SK-MEL-5 (cell line): Measurements from ENCODE around the gene SPRED1. TPM values are rescaled to one million over a fixed set of nuclear protein-coding genes. Genes with fewer than 3 reads are reported as not detected.

ENCODE experiments used
- DNase-seq: peaks from one replicate; pipeline ENCODE4 v3.0.0-alpha.2; 2016; ENCODE audit warnings: low read depth, low spot score
- in situ Hi-C: cut with HindIII; loops from 2 replicates; pipeline ENCODE4 v1.10.0; 2016; ENCODE audit warnings: low sequenced_read_pairs, high pct_unique_total_duplicates, low pct_unique_long_range_greater_than_20kb
- total RNA-seq: library from RNA; depleted of rRNA; stranded (reverse); fragments of >200 nt; shearing (Covaris generic); gene quantifications from 2 replicates; pipeline ENCODE4 v1.2.3, GENCODE V29; 2014

The SPRED1 gene
- total RNA-seq, 1 experiment from 2014 or later, result 51.3 TPM

DNA sequence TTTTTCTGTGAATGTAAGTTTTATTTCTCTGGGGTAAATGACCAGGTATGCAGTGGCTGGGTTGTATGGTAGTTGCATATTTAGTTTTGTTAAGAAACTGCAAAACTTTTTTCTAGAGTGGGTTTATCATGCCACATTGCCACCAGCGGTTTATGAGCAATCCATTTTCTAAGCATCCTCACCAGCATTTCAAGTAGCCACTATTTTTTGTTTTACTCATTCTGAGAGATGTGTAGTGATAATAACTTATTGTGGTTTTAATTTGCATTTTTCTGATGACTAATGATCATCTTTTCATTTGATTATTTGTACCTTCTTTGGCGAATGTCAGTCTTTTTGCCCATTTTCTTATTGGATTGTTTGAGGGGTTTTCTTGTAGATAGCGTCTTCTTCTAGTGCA is 56.2 kb downstream of the SPRED1 start:
- in situ Hi-C loops, result no loop called here
- DNase-seq, result no peak

DNA sequence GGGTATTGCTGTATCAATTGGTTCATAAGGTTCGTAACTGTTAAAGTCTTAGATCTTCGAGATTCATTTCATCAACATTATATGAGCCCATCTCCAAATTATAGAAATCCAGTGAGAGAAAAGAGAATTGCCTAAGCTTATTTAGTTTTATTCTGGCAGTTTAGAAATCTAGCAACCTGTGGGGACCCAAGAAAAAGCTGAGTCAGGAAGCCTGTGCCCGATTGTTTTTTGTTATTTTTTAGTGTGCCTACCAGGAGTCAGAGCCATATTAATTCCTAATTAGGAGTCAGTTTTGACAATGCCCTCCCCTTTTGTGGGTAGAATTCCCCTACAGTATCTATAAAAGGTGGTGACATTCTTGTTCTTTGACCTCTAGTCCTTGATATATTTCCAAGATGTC is 59.6 kb downstream of the SPRED1 start:
- in situ Hi-C loops, result no loop called here
- DNase-seq, result no peak

DNA sequence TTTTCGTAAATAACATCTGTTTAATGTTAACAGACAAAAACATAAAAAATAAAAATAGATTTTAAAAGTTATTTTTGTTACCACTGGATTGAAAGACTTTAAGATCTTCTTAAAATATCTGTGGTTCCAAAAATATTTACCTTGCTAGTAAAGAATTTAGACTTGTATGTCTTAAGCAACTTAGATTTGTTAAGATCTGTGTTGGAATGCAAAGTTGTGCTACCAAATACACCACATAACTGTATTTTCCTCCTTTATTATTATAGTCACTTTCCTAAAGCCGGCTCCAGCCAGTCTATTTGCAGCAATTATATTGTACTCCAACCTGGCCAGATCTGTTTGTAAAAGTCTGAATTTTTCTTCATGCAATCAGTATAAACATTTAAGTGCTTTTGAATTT is 63.7 kb downstream of the SPRED1 start:
- in situ Hi-C loops, result no loop called here
- DNase-seq, result no peak

DNA sequence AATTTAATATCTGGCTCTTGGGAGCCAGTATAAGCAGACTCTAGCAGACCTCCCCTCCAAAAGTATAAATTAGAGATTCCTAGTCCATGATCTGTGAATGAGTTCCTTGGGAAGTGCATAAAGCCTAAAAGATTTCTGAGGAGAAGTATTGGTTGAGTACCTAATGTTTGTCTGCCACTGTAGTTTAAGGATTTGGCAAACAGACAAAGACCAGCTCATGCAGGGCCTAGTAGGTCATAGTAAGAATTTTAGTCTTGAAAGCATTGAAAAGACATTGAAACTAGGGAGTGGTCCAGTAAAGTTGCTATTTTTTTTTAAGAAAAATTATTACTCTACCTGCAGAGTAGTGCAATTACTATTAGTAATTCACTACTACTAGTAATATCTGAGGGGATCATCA is 67.5 kb downstream of the SPRED1 start:
- DNase-seq, result no peak
- in situ Hi-C loops, result no loop called here

DNA sequence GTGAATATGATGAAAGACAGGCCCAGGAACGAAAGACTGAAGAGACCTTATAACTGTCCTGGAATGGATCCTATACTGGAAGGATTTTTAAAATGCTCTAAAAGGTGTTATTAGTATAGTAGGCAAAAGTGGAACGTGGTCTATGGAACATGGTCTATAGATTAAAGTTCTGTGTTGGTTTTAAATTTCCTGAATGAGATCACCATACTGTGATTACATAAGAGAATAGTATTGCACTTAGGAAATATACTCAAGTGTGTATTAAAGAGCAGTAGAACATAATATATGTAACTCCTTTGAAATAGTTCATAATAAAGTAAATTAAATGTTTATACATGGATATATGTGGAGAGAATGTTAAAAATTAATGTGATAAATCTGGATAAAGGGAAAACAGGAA is 68.2 kb downstream of the SPRED1 start:
- in situ Hi-C loops, result no loop called here

DNA sequence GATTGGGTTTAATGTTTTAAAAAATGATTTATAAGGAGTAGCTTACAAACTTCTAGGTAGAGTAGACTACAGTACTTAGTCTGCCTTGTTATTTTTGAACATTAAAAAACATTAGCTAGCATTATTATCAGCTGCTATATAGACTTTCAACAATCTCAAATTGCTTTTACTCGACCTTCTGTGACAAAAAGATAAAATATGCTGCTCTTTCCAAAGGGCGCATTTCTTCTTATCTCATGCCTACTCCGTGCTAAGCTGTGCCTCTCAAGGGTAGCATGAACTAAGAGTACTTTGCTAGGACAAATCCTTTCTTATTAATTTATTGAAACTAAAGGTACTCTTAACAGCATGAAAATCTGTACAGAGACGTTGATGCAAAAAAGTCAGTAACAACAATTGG is 71.3 kb downstream of the SPRED1 start:
- in situ Hi-C loops, result no loop called here
- DNase-seq, result no peak

More for the DNA sequence above, 68.2 kb downstream of the SPRED1 start:
- DNase-seq, result no peak

DNA sequence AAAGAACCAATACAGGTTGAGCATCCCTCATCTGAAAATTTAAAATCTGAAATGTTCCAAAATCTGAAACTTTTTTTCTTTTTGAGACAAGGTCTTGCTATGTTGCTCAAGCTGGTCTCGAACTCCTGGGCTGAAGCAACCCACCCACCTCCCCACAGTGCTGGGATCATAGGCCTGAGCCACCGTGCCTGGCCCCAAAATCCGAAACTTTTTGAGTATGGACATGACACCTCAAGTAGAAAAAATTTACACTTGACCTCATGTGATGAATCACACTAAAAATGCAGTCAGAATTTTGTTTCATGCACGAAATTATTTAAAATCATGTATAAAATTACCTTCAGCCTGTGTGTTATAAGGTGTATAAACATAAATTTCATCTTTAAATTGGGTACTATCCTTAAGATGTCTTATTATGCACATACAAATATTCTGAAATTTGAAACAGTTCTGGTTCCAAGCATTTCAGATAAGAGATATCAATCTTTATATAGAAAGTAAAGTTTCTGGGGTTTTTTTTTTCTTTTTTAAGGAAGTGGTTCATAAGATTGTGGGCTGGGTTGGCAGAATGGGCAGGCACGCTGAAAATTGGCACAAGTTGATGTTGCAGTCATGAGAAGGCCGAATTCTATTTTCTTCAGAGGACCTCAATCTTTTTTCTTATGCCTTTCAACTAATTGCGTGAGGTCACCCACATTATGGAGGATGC is 72.5 kb downstream of the SPRED1 start:
- in situ Hi-C loops, result no loop called here
- DNase-seq, result no peak

DNA sequence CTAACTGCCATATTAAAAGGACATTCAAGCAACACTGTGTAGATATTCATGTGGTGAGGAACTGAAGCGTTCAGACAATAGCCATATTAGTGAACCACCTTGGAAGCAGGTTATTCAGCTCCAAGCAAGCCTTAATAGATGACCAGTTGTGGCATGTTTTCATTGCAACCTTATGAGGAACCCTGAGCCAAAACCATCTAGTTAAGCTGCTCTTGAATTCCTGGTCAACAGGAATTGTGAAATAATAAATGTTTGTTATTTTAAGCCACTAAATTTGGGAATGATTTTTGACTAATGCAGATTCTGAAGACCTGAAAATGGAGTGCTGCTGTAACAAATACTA is 73.0 kb downstream of the SPRED1 start:
- in situ Hi-C loops, result no loop called here
- no peak for DNase-seq

DNA sequence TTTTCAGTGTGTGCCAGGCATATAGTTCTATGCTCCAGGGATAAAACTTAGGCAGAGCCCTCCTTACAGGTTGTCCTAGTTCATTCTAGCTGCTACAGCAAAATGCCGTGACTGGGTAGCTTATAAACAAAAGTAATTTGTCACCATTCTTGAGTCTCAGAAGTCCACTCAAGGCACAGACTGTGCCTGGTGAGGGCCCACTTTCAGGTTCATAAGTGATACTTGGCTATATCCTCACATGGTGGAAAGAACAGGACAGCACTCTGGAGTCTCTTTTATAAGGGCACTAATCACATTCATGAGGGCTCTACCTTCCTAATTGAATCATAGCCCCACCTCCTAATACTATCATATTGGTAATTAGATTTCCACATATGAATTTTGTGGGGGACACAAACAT is 80.1 kb downstream of the SPRED1 start:
- no peak for DNase-seq
- in situ Hi-C loops, result no loop called here

DNA sequence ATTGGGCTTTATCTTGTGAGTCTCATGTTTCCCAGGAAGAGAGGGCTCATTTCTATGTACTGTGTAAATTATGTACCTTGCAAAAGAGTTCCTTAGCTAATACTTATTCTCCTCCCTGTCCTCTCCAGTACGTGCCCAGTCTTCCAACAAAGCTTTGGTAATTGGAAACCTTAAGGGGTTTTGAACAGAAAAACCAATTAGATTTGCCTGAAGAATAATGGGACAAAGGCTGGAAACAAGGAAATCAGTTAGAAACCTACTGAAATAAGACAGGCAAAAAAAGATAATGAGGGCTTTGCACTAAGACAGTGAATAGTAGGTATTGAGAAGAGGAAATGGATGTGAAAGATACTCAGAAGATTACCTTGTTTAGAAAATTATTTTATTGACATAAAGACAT is 82.5 kb downstream of the SPRED1 start:
- DNase-seq, result no peak
- in situ Hi-C loops, result no loop called here

DNA sequence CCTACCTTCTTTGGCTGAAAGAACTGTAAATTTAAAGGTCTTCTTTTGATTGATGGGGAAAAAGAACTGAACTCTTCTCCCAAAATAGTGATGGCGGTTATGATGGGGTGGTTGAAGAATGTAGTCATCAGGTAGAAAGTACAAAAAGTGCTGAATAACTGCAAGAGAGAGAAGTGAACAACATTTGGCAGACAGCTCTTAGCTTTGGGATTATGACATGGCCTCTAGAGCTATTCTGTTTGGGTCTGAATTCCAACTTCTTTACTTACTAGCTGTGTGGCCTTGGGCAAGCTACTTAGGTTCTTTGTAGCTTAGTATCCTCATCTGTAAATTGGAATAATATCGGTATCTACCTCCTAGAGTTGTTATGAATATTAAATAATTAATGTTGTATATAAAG is 91.7 kb downstream of the SPRED1 start:
- in situ Hi-C loops, result no loop called here
- DNase-seq, result no peak

DNA sequence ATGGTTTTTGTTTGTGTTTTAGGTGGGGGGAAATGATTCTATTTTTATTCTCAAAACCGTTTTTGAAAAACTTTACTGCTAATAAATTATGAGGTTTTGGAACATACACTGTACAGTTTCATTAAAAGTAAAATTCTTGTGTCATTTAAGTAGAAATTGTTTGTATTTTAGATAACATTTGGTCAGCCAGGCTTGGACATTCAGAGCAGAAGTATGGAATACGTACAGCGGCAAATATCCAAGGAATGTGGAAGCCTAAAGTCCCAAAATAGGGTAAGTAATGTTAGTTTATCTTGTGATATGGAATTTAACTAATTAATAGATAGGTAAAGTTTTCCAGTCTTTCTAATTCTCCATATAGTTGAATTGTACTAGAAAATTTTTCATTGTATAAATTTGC is 96.6 kb downstream of the SPRED1 start:
- in situ Hi-C loops, result no loop called here
- DNase-seq, result no peak

DNA sequence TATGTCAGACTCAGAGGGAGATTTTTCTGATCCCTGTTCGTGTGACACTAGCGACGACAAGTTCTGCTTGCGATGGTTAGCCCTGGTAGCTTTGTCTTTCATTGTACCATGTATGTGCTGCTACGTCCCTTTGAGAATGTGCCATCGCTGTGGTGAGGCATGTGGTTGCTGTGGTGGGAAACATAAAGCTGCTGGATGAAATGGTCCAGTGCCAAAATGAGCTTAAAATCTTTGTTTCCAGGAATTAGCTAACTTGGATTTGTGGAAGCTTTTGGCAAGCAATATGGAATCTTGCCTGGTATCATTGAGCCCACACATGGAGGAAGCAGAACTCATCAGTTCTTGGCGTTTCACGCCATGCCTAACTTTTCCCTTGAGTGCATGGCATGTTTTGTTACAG is 98.8 kb downstream of the SPRED1 start:
- in situ Hi-C loops, result loop anchor here (25.0 kb wide), 1 partner anchor 339 kb away; no protein-coding TSS in a partner anchor
- no peak for DNase-seq

DNA sequence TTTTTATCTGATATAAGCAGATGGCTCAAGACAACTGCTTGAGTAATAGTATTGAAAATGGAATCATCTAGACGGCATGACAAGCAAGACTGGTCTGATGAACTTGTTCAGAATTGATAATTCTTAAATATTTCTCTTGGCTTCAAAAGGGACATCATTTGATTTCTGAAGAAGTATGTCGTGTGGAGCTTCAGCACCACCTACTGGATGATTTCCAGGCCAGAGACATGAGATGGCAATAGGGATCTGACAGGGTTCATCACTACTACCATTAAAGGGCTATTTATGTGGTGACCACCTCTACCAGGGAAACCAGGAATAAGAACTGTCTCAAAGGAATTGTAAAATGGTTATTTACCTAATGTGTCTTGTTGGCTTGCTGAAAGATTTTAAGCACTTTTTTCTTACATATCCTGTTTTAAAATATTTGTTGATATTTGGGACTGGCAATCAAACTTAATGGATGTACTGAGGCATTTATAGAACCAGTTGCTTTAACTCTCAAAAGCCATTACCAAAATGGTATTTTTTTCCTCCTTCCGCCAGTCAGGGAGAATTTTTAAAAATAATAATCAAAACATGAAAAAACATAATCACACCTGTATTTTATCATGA is 101.8 kb downstream of the SPRED1 start:
- in situ Hi-C loops, result loop anchor here (25.0 kb wide), 1 partner anchor 342 kb away; no protein-coding TSS in a partner anchor
- DNase-seq, result peak; percentile 85

DNA sequence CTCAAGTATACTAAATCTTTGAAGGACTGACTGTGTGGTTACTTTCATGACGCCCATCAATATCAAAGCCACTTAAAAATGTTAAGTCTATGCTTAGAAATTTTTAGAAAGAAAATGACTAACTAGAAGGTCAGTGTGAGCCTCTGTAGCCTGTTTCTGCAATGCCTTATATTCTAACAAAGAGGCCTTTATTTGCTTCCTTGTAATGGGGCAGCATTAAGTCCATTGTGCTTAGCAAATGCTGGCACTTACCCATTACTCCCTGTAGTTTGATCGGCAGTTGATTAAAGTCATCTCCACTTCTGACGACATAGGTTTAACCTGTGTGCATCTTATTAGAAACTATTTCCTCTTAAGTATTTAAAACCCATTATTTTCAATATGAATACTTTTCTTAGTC is 109.7 kb downstream of the SPRED1 start:
- DNase-seq, result peak; percentile 90
- in situ Hi-C loops, result loop anchor here (25.0 kb wide), 1 partner anchor 350 kb away; no protein-coding TSS in a partner anchor

DNA sequence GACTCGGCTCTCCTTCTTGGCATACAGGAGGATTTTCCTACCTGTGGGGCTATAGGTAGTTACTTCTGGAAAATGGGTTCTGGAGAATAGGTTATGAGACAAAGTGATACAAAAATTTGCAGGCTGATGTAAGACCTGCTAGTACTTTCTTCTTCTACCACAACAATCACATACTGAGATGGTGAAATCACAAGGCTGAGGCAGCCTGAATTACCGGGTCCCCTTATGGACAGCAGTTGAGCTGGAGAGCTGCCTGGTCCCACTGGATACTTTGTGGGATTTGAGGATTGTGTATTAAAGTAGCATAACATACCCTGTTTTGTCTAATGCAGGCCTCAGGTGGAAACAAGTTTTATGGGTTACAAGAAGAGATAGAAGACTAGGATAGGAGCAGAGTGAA is 114.8 kb downstream of the SPRED1 start:
- no peak for DNase-seq
- in situ Hi-C loops, result loop anchor here (25.0 kb wide), 1 partner anchor 355 kb away; no protein-coding TSS in a partner anchor

DNA sequence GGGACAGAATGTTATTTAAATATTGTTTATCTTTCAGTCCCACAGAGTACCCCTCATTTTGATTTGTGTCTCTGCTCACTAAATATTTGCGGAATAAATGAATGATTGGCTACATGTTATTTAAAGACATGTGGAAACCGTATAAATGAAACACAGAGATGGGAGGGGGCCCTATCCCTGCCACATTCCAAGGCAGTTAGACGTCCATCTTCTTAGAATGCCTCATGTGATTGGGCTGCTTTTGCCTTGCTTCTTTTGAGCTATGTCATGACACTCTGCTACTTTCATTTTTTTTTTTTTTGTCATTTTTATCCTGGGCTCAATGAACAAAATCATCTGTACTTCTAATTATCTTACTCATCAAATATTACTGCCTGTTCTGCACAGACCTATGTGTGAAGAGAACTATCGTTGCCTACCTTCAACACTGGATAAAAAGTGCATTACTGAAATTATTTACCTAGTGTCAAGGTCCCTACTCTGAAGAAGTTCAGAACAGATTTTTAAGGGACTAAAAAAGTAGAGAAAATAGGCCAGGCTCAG is 117.4 kb downstream of the SPRED1 start:
- in situ Hi-C loops, result loop anchor here (25.0 kb wide), 1 partner anchor 358 kb away; no protein-coding TSS in a partner anchor
- no peak for DNase-seq

DNA sequence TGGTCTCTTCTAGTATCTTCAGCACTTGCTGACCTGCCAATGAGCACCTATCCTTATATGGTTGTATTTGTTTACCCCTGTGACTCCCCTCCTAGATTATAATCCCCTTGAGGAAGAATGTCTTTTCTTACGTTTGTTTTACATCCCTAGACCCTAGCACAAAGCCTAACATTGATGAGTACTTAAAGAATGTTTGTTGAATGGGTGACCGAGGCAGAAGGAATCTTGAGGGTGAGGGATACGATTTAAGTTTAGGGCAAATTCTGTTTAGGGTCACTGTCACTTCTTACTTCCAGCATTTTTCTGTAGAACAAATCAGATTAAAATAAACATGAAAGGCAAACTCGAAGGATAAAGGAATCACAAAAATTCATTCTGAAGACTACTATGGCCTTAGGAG is 120.4 kb downstream of the SPRED1 start:
- in situ Hi-C loops, result loop anchor here (25.0 kb wide), 1 partner anchor 361 kb away; no protein-coding TSS in a partner anchor
- DNase-seq, result no peak

DNA sequence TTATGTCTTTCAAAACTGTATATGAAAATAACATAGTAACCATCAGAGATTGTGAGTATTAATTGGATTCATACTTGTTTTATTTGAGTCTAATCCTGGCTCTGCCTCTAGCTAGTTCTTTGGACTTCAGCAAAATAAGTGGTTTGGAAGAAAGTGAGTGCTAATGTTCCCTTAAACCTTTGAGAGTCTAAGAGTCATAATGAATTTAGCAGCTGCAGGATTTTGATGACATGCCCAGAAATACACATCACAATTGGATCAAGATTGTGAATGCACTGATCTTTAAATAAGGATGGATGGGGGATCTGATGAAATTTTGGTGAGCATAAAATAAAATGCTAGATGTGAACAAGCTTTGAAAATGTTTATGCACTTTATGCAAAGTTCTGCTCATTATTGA is 121.4 kb downstream of the SPRED1 start:
- in situ Hi-C loops, result loop anchor here (25.0 kb wide), 1 partner anchor 362 kb away; no protein-coding TSS in a partner anchor
- no peak for DNase-seq
